Thoracic aorta (tissue), 2 donors: Measurements from ENCODE around the gene INPP5A. TPM values are rescaled to one million over a fixed set of nuclear protein-coding genes. Genes with fewer than 3 reads are reported as not detected.

Source experiments
- ATAC-seq: fragments of 150-250 bp; one replicate; pipeline ENCODE4 v1.8.0; 2017; ENCODE audit warnings: low read depth; ENCODE audit not compliant: insufficient number of reproducible peaks, low FRiP score
- DNase-seq: peaks from one replicate; pipeline ENCODE4 v3.0.0-alpha.2; 2020; ENCODE audit warnings: low spot score
- H3K27ac ChIP-seq, 2 donors: fragments of 200-600 bp; sonication (generic); 1 replicate in 1 of 2; 2 replicates in 1 of 2; pipeline ENCODE4 v1.5.1; 2016; ENCODE audit warnings: mild to moderate bottlenecking in 2 of 2, moderate library complexity in 2 of 2
- H3K27me3 ChIP-seq: fragments of 200-600 bp; sonication (generic); replicated peaks from 2 replicates; pipeline ENCODE4 v1.6.0; 2016; ENCODE audit warnings: mild to moderate bottlenecking; ENCODE audit not compliant: insufficient read depth
- H3K36me3 ChIP-seq: fragments of 200-600 bp; sonication (generic); one replicate; pipeline ENCODE4 v1.5.1; 2016
- H3K4me1 ChIP-seq, 2 donors: fragments of 200-600 bp; sonication (generic); 1 replicate in 1 of 2; 2 replicates in 1 of 2; pipeline versions ENCODE4 v1.5.1 to v1.6.0; 2016; ENCODE audit warnings: low read depth in 2 of 2, mild to moderate bottlenecking in 1 of 2; ENCODE audit not compliant: control insufficient read depth in 1 of 2
- H3K4me3 ChIP-seq: fragments of 200-600 bp; sonication (generic); 2 replicates; pipeline ENCODE4 v1.5.1; 2016; ENCODE audit warnings: mild to moderate bottlenecking
- H3K9me3 ChIP-seq: fragments of 200-600 bp; sonication (generic); 2 replicates; pipeline ENCODE4 v1.5.1; 2016
- CTCF ChIP-seq: fragments of 200-600 bp; sonication (generic); IDR thresholded peaks from one replicate; pipeline ENCODE4 v1.5.1; 2019; ENCODE audit warnings: antibody characterized with exemption
- total RNA-seq, 2 donors: library from RNA; depleted of rRNA; stranded (reverse); fragments of >200 nt; gene quantifications; one replicate each; pipeline versions ENCODE4 v1.1.0 to v1.2.3, GENCODE V29; 2016

The INPP5A gene
- total RNA-seq, 2 donors from 2014 or later, result 120 to 142 TPM

GRCh38 chr10:132608511-132609195 is 71.1 kb downstream of the INPP5A start:
- Histone ChIP-seq H3K27ac (no peak overlapping the region), H3K9me3 (no peaks in the 10 kb centered on the region), H3K4me1 (peaks cover 12 to 64% of the 10 kb centered on the region in 2 donors), H3K36me3 (no peaks in the 10 kb centered on the region), H3K4me3 (no peak overlapping the region), H3K27me3 (no peaks in the 10 kb centered on the region)
- no peak for TF ChIP-seq CTCF
- DNase-seq (no peak), ATAC-seq (no peak)

GRCh38 chr10:132609211-132609610 is 71.6 kb downstream of the INPP5A start:
- no peaks in the 10 kb centered on the region for H3K36me3 ChIP-seq
- H3K27me3 ChIP-seq, result no peaks in the 10 kb centered on the region
- no peak overlapping the region for H3K27ac ChIP-seq
- no peak overlapping the region for H3K4me3 ChIP-seq
- no peak for DNase-seq
- peaks cover 12 to 63% of the 10 kb centered on the region in 2 donors for H3K4me1 ChIP-seq
- H3K9me3 ChIP-seq, result no peaks in the 10 kb centered on the region
- TF ChIP-seq CTCF, result no peak
- no peak for ATAC-seq

GRCh38 chr10:132610071-132610701 is 72.6 kb downstream of the INPP5A start:
- DNase-seq (no peak), ATAC-seq (no peak)
- H3K9me3 ChIP-seq, result no peaks in the 10 kb centered on the region
- no peak overlapping the region for H3K27ac ChIP-seq
- H3K4me3 ChIP-seq, result no peak overlapping the region
- no peaks in the 10 kb centered on the region for H3K27me3 ChIP-seq
- no peak for TF ChIP-seq CTCF
- H3K36me3 ChIP-seq, result no peaks in the 10 kb centered on the region
- peaks cover 12 to 60% of the 10 kb centered on the region in 2 donors for H3K4me1 ChIP-seq

GRCh38 chr10:132611026-132611910 is 73.7 kb downstream of the INPP5A start:
- no peak for TF ChIP-seq CTCF
- ATAC-seq, result no peak
- H3K9me3 ChIP-seq, result no peaks in the 10 kb centered on the region
- H3K4me1 ChIP-seq, result peaks cover 12 to 54% of the 10 kb centered on the region in 2 donors
- H3K4me3 ChIP-seq, result no peak overlapping the region
- no peak for DNase-seq
- H3K27me3 ChIP-seq, result no peaks in the 10 kb centered on the region
- H3K36me3 ChIP-seq, result no peaks in the 10 kb centered on the region
- H3K27ac ChIP-seq, result no peak overlapping the region

GRCh38 chr10:132611986-132612385 is 74.4 kb downstream of the INPP5A start:
- no peak overlapping the region for H3K4me3 ChIP-seq
- H3K9me3 ChIP-seq, result no peaks in the 10 kb centered on the region
- H3K27me3 ChIP-seq, result no peaks in the 10 kb centered on the region
- peaks cover 11 to 47% of the 10 kb centered on the region in 2 donors for H3K4me1 ChIP-seq
- ATAC-seq (no peak), DNase-seq (no peak)
- H3K36me3 ChIP-seq, result no peaks in the 10 kb centered on the region
- H3K27ac ChIP-seq, result no peak overlapping the region
- no peak for TF ChIP-seq CTCF
